Measurements from ENCODE around the gene ETFB. TPM values are rescaled to one million over a fixed set of nuclear protein-coding genes. Genes with fewer than 3 reads are reported as not detected.

ETFB gene
- total and polyA plus RNA-seq, 10 of the 15 experiments (the other 5 are each of a cell fraction or from before 2014, with no cell fraction given), result 15.1 to 166 (median 87.8) TPM

DNA sequence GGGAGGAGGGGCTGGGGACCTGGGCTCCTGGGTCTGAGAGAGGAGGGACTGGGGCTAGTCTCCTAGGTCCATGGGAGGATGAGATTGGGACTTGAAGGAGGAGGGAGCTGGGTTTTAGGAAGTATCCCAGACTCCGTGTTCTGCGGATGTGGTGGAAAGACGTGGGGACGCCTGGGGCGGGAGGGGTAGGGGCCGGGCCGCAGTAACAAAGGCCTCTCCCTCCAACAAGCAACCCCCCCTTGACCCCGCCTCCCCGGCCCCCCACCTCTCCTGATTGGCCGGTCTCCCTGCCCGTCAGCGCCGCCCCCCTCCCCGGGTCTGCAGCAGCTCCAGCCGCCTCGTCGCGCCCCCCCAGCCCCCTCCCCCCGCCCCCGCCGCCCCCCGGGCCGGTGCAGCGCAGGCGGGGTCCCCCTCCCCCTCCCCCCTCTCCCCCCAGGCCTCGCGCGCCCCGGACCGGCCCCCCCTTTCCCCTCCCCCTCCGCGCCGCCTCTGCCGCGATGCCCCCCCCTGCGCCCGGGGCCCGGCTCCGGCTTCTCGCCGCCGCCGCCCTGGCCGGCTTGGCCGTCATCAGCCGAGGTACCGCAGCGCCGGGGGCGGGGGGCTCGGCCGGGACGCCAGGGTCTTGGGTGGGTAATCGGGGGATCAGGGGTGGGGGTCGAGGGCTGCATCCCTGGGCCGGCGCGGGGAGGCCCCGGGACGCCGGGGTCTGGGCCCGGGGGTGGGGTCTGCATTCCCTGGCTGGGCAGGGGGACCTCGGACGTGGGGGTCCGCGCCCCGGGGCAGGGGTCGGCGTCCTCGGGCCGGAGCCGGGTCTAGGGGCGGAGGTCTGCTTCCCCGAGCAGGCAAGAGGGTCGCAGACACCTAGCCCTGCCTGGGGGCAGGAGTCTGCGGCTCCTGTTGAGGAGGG is 54.6 kb downstream of the ETFB start, which contains the start of gene IGLON5 (continued):
- TF ChIP-seq, protein P1, sequence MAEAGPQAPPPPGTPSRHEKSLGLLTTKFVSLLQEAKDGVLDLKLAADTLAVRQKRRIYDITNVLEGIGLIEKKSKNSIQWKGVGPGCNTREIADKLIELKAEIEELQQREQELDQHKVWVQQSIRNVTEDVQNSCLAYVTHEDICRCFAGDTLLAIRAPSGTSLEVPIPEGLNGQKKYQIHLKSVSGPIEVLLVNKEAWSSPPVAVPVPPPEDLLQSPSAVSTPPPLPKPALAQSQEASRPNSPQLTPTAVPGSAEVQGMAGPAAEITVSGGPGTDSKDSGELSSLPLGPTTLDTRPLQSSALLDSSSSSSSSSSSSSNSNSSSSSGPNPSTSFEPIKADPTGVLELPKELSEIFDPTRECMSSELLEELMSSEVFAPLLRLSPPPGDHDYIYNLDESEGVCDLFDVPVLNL (IDR thresholded peaks at IDR 0.05; ENCODE audit: low read depth, low read length), result no peak
- TF ChIP-seq CEBPB (IDR thresholded peaks at IDR 0.05; ENCODE audit: borderline replicate concordance in 1 of 2, low read depth in 2 of 2, low read length in 2 of 2), result no peak
- no peak for TF ChIP-seq ETV6 (conservative IDR thresholded peaks at IDR 0.05 in 1 of 2, IDR thresholded peaks at IDR 0.05 in 1 of 2; ENCODE audit: borderline replicate concordance in 1 of 2, low read depth in 1 of 2)
- TF ChIP-seq MYB (IDR thresholded peaks at IDR 0.05; ENCODE audit: borderline replicate concordance, low read depth, low read length), result no peak
- no peak for TF ChIP-seq RCOR1 (conservative IDR thresholded peaks at IDR 0.05; ENCODE audit: low read depth, low read length)

DNA sequence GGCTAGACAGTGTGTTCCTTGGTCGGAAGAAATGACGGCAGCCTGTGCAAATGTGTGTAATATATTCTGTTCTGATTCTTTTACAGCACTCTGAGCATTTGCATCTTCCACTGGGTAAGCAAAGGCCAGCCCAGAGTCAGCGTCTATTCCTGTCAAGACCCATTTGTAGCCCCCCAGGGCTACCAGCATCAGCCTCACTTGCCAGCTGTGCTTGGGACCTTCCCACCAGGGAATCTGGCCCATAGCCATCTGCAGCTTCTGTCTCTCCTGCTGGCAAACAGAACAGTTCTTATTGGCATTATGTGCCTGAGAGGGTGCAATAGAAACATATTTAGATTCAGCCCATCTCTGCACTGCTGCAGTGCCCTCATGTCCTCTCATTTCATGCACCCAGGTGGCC is 60.7 kb downstream of the ETFB start:
- DNase-seq (ENCODE audit: low read depth, low spot score) (no peak), ATAC-seq (no peak), FAIRE-seq (no peak)
- Histone ChIP-seq H3K4me1 (ENCODE audit: control insufficient read depth, insufficient read depth, low read length) (no peaks in the 10 kb centered on the region), H4K20me1 (ENCODE audit: control insufficient read depth, insufficient read depth) (no peaks in the 10 kb centered on the region), H3K79me2 (ENCODE audit: control insufficient read depth, insufficient read depth, low read length) (no peaks in the 10 kb centered on the region), H3K27ac (ENCODE audit: control insufficient read depth, insufficient read depth) (no peak overlapping the region), H3K9me3 (replicated peaks; ENCODE audit: control insufficient read depth, insufficient read depth, low read length) (no peaks in the 10 kb centered on the region; the same call in 2 of the 3 replicates), H3K4me2 (ENCODE audit: control insufficient read depth, insufficient read depth) (no peak overlapping the region), H3K4me3 (no peak overlapping the region), H3K36me3 (ENCODE audit: control insufficient read depth in 2 of 2, insufficient read depth in 2 of 2, low read length in 1 of 2) (no peaks in the 10 kb centered on the region), H3K27me3 (replicated peaks in 1 of 2; ENCODE audit: control insufficient read depth in 2 of 2, insufficient read depth in 2 of 2, low read length in 1 of 2) (peaks cover 0 to 1% of the 10 kb centered on the region in 2 experiments; a peak in 1 of 4 replicates), H2AFZ (ENCODE audit: control insufficient read depth, low read depth, low read length) (no peak overlapping the region), H3K9ac (ENCODE audit: control insufficient read depth, insufficient read depth, low read length) (no peak overlapping the region)
- CTCF ChIA-PET, result no interaction called here
- intact Hi-C loops (cut with micrococcal nuclease; ENCODE audit: unreplicated experiment), result no loop called here
- POLR2A ChIA-PET, result no interaction called here
- RAD21 ChIA-PET (ENCODE audit: unreplicated experiment), result no interaction called here
- in situ Hi-C loops (cut with MboI), result no loop called here
- 20% methylated on average over 3 of the region's 3 CpGs for WGBS (ENCODE audit: insufficient coverage, insufficient replicate concordance, low lambda C conversion rate, missing lambda C conversion rate)
- TF ChIP-seq DPF2 (IDR thresholded peaks at IDR 0.05), result no peak
- TF ChIP-seq, protein P2, sequence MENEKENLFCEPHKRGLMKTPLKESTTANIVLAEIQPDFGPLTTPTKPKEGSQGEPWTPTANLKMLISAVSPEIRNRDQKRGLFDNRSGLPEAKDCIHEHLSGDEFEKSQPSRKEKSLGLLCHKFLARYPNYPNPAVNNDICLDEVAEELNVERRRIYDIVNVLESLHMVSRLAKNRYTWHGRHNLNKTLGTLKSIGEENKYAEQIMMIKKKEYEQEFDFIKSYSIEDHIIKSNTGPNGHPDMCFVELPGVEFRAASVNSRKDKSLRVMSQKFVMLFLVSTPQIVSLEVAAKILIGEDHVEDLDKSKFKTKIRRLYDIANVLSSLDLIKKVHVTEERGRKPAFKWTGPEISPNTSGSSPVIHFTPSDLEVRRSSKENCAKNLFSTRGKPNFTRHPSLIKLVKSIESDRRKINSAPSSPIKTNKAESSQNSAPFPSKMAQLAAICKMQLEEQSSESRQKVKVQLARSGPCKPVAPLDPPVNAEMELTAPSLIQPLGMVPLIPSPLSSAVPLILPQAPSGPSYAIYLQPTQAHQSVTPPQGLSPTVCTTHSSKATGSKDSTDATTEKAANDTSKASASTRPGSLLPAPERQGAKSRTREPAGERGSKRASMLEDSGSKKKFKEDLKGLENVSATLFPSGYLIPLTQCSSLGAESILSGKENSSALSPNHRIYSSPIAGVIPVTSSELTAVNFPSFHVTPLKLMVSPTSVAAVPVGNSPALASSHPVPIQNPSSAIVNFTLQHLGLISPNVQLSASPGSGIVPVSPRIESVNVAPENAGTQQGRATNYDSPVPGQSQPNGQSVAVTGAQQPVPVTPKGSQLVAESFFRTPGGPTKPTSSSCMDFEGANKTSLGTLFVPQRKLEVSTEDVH (IDR thresholded peaks at IDR 0.05; ENCODE audit: low read depth, partially characterized antibody), result no peak
- TF ChIP-seq TCF3 (IDR thresholded peaks at IDR 0.05; ENCODE audit: borderline replicate concordance, insufficient read depth, low read depth, low read length), result no peak
- TF ChIP-seq, protein P3, sequence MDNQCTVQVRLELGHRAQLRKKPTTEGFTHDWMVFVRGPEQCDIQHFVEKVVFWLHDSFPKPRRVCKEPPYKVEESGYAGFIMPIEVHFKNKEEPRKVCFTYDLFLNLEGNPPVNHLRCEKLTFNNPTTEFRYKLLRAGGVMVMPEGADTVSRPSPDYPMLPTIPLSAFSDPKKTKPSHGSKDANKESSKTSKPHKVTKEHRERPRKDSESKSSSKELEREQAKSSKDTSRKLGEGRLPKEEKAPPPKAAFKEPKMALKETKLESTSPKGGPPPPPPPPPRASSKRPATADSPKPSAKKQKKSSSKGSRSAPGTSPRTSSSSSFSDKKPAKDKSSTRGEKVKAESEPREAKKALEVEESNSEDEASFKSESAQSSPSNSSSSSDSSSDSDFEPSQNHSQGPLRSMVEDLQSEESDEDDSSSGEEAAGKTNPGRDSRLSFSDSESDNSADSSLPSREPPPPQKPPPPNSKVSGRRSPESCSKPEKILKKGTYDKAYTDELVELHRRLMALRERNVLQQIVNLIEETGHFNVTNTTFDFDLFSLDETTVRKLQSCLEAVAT (IDR thresholded peaks at IDR 0.05), result no peak
- no peak for TF ChIP-seq SUZ12 (IDR thresholded peaks at IDR 0.05; ENCODE audit: unreplicated experiment)
- no peak for TF ChIP-seq ZNF217 (IDR thresholded peaks at IDR 0.05)
- no peak for TF ChIP-seq JUND (IDR thresholded peaks at IDR 0.05; ENCODE audit: low read depth, low read length)
- BruUV-seq (replicated peaks), result no TSS peak
- SMC1A ChIA-PET (ENCODE audit: uncharacterized antibody, unreplicated experiment), result no interaction called here
